ENCODE measurements around the gene PROP1.
"Not testable (repeated sequence)": the region's sequence is repeated elsewhere in the genome, so short reads cannot be mapped to it uniquely, and the experiment has no call there.

Gene PROP1

DNA sequence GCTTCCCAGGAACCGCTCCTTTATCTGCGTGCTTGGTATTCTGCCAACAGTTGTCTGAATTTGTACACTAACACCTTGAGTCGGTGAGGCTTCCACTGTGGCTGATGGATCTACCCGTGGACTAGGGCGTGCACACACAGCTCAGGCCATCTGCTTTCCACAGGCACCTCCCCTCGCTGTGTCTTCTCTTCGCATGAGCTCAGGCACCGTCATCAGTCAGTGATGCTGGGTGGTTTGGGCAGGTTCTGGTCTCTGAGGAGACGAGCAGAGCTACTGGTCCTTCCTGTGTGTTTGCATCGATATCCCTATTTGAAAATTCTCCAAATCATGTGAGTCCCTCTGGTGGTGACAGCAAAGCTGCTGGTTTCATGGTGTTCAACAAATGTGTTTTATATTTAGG lies 48.1 kb downstream of the PROP1 start:
- not testable (repeated sequence) for DNase-seq (ENCODE audit: extremely low read depth in 1 of 2, low read depth in 1 of 2)

DNA sequence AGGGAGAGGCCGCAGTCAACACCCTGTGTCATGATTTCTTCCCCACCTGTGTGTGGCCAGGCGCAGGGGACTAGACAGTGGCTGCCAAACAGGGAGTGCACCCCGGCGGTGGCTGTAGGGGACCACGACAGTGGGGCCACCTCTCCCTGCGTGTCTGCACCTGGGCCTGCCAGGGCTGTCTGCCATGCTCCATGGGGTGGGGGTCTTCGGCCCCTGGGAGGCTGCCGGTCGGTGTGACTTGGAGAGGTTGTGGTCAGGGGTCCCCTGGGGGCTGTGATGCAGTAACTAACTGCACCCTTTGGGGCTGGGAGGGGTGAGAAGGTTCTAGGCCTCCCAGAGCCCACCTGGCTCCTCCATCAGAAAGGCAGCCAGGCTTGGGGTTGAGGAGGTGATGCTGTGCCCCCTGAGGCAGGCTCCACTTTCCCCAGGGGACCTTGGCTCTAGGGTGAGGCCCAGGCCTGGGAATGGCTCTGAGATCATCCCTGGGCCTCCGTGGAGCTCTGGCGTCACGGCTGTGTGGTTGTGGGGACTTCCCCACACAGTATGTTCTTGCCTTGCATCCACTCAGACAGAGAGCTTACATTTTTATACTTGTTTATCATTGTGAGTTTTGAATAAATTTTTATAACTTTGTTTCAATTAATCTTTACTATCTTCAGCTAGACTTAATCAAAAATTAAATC lies 50.3 kb downstream of the PROP1 start:
- DNase-seq (ENCODE audit: extremely low read depth in 1 of 2, low read depth in 1 of 2), result not testable (repeated sequence)

DNA sequence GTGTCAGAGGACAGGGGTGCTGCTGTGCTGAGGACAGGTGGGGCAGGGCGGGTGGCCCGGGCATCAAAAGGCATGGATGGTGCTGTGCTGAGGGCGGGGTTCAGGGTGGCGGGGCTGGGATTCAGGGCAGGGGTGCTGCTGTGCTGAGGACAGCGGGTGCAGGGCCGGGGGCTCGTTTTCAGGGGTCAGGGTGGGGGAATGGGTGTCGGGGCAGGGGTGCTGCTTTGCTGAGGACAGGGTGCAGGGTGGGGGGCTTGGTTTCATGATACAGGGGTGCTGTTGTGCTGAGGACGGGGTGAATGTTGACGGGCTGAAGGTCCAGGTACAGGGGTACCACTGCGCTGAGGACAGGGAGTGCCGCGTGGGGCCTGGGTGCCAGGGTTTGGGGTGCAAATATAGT lies 50.9 kb downstream of the PROP1 start:
- DNase-seq (ENCODE audit: extremely low read depth in 1 of 2, low read depth in 1 of 2), result not testable (repeated sequence)

- DNase-seq (ENCODE audit: extremely low read depth in 1 of 2, low read depth in 1 of 2), result not testable (repeated sequence)
Measured at GRCh38 chr5:177943805-177944736, 52.0 kb downstream of the PROP1 start.

- DNase-seq (ENCODE audit: extremely low read depth in 1 of 2, low read depth in 1 of 2), result not testable (repeated sequence)
Measured at GRCh38 chr5:177942896-177943295, 53.1 kb downstream of the PROP1 start.

Measured in stimulated activated CD8-positive, alpha-beta memory T cell treated with anti-CD3 and anti-CD28 coated beads, Interleukin-7, amount 100 ng/mL, for 48 hours (primary cell).